ENCODE data around the gene ASPRV1.

ASPRV1 gene

DNA sequence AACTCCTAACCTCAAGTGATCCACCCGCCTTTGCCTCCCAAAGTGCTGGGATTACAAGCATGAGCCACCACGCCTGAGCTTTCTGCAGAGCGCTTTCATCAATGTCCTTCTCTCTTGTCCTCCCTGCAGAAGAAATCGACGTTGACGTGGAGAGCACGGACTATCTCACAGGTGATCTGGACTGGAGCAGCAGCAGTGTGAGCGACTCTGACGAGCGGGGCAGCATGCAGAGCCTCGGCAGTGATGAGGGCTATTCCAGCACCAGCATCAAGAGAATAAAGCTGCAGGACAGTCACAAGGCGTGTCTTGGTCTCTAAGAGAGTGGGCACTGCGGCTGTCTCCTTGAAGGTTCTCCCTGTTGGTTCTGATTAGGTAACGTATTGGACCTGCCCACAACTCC is 23.5 kb downstream of the ASPRV1 start:
- DNase-seq: no peak

DNA sequence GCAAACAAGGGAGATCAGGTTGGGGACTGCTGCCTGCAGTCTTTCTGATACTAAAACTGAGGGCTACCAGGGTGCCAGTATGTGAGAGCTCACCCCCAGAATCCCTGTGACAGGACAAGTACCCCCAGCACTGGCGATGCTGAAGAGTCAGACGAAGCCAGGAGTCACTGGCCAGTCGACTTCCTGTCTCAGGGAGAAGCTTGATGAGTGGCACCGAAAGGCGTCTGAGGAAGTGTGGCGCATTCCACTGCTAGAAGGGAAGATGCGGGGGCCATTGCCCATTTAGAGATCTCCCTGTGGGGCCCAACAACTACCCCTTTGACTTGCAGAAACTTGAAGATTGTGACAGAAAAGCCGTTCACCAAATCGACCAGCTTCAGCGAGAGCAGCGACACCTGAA is 24.5 kb downstream of the ASPRV1 start:
- no peak for DNase-seq

DNA sequence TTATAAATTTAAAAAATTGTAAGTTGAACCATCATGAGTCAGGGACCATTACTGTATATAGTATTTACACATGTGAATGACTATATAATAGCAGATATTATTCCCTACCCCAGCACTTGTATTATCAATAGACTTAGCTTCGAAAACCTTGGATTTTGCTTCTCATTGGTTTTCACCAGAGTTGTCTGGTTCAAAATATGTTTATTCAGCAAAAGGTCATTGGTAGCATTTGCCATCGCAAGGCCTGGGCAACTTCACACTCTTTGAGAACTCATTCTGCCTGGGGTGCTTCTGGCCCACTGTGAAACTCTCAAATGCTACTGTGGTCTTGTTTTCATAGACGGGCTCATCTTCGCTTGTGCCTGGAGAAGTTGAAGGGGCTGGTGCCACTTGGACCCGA is 26.4 kb downstream of the ASPRV1 start:
- no peak for DNase-seq

DNA sequence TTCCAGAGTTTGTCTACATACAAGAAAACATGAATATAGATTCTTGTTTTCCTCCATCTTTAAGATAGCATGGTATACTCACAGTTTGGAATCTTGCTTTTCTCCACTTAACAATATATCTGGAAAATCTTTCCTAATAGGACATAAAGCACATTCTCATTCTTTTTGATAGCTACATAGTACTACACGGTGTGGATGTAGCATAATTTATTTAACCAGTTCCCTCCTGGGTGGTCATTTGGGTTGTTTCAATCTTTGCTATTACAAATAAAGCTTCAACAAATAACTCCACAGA is 26.9 kb downstream of the ASPRV1 start:
- no peak for DNase-seq

DNA sequence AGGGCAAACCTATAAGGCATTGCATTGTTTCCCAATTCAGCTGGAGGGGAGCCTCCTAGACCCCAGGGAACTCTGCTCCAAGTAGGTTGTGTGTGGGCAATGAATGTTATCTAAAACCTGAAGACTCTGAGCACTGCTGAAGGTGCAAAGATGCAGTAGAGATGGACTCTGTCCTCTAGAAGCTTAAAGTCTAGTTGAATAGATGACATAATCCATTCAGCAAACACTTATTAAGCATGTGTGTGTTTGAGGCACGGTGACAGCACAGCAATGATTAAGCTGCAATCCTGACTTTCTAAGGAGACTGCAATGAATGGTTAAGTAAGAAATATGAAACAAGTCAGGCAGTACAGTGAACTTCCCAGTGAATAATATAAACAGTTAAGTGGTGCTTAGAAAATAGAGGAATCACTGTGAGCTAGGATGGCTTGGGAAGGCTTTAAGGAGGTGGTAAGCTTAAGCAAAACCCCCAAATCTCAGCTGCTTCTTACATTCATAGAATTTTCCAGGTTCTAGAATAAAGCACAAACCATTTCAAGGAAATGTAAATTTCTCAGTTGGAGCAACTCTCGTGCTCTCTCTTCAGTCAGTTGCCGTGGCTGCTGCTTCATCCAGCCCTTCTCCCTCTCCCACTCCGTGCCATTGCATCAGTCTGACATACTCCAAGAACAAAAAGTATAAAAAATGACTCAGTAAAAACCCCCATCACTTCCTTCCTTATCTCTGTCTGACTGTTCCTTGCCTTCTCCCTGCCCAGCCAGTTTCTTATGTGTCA is 27.4 kb downstream of the ASPRV1 start:
- peak; percentile 71 for DNase-seq

DNA sequence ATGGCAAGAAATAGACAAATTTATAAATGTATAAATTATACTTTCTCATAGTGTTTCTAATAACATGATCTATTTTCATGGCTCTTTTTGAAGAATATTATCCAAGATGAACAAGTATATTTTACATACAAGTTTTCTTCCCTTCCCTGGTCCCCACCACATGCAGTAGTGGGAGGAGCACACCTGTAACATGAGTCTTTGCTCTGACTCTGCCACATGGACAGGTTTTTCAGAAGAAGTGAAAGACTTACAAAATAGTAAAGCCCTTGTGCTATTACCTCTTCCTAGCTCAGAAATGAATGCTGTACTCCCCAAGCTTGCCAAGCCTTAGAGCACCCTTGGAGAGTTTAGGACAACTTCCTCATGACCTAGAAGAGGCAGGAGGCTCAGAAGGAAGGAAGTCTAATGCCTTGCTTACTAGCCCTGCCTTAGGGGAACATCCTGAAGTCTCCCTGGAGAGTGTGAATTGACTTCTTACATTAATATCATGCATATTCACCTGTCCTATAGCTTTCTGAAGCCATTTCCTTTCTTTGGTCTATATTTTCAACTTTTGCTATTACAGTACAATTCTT is 28.1 kb downstream of the ASPRV1 start:
- peak; percentile 20 for DNase-seq

DNA sequence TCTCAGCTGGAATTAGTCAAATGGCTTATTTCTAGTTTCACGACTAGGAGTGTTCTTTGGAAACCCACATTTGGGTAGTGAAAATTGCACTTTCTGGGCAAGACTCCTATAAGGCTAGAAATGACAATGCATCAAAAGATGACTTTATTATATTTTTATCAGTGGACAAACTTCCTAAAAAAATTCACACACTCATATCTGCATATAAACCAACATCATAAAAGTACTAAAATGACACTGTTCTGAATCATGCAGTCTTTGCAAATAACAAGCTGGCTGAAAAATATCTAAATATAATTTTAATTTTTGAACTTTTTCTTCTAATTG is 28.9 kb downstream of the ASPRV1 start:
- DNase-seq: no peak

DNA sequence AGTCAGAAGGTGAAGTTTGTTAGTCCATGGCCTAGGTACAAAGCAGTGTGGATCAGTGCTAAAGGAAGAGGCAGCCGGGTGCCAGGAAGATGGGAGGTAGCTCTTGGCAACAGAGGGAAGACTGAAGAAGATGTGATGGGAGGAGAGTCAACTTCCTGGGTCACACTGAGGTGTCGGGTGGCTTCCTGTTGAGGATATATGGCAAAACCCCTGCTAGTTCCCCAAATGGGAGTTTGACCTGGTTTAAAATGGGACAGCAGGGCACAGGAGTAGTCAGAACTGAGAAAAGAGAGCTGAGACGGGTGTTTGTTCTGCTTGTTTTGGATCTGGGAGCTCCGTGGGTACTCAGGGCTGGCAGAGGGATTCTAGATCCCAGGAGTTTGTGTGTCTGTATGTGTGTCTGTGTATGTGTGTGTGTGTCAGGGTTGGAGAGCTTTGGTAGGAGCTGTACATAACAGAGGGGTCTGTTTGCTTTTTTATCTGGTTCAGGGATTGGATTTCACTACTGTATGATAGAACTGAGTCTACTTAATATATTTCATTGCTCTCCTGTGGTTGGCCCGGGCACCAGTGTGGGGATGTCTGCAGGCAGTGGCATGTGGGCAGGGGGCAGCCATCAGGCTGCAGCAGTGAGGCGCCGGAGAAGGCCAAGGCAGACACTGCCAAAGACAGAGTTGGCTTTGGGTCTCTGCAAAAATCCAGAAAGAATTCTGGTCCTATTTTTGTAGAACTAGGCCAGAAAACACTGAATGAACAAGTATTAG is 29.4 kb downstream of the ASPRV1 start:
- no peak for DNase-seq

DNA sequence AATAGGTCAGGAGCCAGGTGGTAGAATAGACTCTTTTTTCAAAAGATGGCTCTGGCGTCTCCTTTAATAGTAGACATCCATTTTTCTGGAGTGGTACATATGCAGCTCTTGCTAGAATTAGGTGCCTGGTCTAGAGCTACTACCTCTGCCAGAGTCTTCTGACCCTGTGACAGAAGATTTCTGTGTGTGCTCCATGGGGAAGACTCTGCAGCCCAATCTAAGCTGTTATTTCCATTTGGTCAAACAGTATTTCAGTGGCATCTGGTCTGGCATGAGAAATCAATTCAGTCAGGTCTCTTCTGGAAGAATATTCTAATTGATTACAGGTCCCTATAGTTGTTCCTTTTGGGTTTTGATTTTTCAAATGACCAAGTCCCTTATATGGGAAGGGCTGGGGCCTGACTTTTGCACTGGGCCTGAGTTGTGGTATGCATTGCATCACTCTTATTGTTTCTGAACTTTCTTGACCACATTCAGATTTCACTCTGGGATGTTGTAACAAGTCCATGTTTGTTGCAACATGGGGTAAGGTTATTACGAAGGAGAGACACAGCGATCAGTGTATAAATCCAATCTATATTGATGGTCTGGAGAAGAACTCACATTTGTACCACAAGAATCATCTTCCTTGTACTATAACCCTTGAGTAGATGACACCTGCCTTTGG is 34.4 kb downstream of the ASPRV1 start:
- no peak for DNase-seq

DNA sequence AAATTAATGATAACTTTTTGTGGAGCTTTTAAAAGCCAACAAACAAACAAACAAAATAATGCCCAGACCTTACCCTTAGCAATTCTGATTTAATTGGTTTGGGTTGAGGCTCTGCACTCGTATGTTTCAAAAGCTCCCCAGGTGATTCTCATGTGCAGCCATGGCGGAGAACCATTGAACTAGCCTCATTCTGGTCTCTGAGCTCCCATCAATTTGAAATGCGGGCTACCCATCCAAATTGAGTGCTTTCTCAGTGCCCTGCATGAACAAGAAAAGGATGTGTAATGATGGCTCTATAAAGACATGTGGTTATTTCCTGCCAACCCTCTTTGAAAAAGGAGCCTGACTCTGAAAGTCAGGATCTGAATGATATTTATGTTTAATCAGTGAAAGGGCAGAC is 38.3 kb downstream of the ASPRV1 start:
- DNase-seq: no peak

DNA sequence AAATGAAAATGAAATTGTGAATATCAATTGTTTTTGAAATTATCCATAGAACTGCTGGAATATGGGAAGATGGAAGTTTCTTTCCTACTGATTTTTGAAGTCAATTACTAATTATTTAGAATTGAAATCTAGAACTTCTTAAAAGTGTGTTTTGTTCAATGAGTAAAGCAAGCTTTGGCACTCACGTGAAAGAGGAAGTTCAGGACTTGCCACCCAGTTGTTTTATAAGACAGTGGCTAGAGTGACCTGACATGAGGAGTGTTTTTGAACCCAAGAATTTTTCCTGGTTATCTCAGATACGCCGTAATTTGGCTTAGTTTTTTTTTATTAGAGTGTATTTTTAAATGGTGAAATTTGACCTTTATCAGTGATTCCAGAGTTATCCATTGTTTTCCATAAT is 43.0 kb downstream of the ASPRV1 start:
- no peak for DNase-seq

DNA sequence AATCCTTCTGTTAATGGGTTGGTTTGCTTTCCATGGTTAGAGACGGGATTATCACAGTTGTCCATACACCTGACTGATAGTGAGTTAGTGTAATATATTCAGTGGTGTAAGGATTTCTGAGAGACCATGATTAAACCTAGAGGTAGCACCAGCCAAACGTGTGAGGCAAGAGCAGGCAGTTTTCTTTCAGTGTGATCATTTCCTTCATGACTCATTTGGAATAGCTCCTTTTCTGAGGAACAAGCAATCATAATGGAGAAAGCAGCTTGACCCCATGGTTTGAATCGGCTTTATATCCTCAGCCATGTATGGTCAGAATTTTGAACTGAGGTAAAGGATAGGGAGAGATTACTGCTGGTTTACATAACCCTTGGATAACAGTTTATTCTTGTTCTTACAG is 43.6 kb downstream of the ASPRV1 start:
- DNase-seq: no peak

DNA sequence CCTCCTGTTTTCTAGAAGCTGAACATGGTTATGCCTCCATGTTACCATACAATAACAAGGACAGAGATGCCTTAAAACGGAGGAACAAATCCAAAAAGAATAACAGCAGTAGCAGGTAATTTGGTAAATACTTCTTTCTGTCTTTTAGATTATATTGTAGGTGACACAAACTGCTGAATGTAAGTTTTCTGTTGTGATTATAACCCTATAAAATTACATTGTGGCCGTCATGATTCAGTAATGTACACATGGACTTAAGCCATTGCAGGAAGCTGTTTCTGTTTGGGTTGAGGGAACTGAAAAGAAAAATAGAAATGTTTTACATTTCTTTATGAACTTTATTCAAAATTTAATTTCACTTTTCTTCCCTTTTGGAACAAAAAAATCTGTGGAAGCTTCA is 45.3 kb downstream of the ASPRV1 start:
- peak; percentile 29 for DNase-seq

DNA sequence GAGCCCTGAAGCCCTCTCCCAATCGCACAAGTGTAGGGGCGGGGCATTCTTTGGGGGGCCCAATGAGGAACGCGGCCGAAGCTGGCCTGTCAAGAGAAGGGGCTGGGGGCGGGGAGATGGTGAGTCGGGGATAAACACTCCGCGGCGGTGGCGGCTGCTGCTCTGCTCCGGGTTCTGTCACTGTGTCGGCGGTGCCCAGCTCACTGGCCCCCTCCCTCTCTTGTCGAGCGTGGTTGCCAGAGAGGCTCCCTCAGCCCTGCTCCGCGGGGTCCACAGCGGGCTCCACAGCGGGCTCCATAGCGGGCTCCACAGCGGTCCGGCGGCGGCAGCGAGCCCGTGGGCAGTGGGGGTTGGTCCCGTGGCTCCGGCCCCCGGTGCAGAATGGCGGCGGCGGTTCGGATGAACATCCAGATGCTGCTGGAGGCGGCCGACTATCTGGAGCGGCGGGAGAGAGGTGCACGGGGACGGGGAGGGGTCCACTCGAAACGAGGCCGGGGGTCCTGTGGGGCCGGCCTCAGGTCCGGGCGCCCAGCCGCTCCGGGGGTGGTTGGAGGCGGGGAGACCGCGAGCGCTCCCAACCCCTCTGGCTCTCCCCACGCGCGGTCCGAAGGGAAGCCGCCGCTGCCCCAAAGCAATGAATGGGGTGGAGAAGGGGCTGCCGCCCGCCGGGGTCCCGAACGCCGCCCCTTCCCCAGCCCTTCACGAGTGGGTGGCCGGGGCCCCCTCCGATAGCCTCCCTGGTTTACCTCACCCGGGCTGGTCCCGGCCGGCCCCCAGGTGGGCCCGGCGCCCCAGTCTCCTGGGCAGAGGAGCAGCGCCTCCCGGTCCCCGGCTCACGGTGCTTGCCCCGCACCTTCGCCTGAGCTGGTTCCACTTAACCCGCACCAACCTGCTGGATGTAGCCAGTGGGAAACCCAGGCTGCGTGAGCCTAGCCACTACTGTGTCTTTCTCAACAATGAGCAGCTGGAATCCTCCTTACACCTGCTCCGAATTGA is 46.2 kb downstream of the ASPRV1 start, which contains the start of gene MXD1:
Gene MXD1, plus strand, starts transcription at position 160 of the 996 bp plus-strand sequence. Its CDS starts 222 bp downstream, at position 382.
- peak; percentile 62 for DNase-seq

DNA sequence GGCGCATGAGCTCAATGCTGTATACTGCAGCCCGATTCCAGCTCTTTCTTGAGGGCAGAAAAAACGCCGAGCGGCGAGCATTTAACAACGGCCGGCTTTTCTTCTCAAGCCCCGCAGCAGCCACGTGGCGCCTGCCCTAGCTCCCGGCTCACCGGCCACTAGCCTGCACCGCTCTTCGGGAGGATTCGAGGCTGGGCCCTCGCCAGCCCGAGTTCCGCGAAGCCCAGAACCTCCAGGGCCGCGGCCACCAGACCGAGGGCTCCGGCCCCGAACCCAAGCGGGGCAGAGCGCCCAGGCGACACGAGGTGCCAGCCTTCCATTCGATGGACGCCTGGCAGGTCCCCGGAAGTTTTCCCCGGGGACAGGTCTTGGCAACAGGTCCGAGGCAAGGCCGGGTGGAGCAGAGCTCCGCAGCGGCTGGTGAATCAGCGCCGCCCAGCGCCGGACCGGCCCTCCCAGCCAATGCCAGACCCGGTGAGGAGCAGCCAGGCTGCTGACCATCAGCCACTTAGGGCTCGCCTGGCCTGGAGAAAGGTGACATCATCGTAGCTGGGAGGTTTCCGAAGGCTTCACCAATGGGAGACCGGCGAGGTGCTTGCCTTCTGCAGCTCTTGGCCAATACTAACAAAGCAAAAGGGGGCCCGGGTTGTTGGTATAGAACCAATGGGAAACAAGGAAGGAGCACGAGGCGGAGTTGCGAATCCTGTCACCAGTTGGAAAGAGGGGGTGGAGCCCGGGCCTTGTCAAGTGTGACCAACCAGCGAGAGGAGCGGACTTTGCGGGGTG is 47.1 kb downstream of the ASPRV1 start:
- DNase-seq: peak; percentile 100

DNA sequence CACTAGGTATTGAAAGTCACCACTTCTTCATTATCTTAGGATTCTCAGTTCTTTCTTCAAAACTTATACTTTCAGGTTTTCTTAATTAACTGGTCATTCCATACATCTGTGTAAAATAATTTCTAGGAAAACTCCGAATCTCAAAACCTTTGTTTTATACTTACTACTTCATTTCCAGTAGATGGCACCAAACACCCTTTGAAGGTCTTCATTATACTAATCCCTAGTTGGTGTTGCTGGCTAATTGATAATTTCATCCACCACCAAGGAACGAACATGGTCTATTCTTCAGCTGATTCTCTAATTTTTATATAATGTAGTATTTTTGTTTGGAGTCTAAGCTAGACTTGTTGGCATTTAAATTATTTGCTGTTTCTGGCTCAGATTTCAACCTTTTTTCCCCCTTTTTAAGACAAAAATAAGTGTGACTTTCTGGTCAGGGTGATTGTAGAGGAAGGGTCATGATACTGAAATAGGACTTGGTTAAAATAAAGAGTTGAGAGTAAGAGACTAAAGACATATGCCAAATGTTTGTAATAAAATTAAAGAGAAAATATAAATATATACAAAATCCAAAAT is 49.4 kb downstream of the ASPRV1 start:
- DNase-seq: peak; percentile 85

Measured in DMS53 (cell line).